ENCODE results near the gene AAK1.
A peak's percentile ranks its signal among the peaks of the same experiment; 100 is the strongest.

AAK1 gene

DNA sequence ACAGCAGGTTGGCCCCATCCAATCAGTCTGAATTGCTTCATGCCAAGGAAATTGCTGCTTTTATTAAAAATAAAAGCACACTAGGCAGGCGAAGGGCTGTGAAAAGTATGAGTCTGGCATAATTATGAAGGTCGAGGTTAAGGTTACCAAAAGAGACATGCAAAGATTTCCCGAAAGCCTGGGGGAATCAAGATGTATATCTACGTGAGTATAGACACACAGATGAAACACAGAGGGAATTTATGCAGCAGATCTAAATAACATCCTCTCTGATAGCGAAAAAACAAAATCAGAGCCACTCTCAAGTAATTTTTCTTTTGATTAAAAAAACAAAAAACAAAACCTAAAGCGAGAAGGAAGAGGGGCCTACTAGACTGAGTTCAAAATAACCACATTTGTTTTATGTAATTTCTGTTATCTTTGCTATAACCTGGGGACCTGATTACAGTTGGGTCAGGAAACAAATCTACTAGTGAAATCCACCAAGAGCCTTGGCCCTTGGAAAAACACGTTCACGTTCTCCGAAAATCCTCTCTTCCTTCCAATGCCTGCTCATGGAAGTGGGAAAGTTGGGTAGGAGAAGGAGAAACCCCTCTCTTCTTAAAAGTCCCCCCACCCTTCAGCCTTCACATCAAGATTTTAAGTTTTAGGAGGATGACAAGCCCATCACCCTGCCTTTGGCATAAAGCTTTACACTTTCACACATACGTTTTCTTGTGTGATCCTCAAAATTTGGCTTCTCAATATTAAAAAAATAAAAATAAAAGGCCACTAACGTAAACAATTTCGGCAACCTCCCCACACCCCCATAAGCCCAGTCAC lies 1.4 kb downstream of the AAK1 start:
- Histone ChIP-seq H3K4me3 (ENCODE audit: severe bottlenecking) (peak overlapping the region; percentile 98), H3K27ac (ENCODE audit: poor library complexity, severe bottlenecking) (peak overlapping the region; percentile 79), H3K27me3 (ENCODE audit: insufficient read depth, poor library complexity, severe bottlenecking) (no peaks in the 10 kb centered on the region), H3K9me3 (ENCODE audit: severe bottlenecking) (no peaks in the 10 kb centered on the region), H3K4me1 (ENCODE audit: insufficient read depth, poor library complexity, severe bottlenecking) (peaks cover 3% of the 10 kb centered on the region), H3K36me3 (ENCODE audit: low read depth) (no peaks in the 10 kb centered on the region)
- DNase-seq (ENCODE audit: low spot score) (no peak), ATAC-seq (ENCODE audit: low read depth) (no peak)
- TF ChIP-seq, protein P1, sequence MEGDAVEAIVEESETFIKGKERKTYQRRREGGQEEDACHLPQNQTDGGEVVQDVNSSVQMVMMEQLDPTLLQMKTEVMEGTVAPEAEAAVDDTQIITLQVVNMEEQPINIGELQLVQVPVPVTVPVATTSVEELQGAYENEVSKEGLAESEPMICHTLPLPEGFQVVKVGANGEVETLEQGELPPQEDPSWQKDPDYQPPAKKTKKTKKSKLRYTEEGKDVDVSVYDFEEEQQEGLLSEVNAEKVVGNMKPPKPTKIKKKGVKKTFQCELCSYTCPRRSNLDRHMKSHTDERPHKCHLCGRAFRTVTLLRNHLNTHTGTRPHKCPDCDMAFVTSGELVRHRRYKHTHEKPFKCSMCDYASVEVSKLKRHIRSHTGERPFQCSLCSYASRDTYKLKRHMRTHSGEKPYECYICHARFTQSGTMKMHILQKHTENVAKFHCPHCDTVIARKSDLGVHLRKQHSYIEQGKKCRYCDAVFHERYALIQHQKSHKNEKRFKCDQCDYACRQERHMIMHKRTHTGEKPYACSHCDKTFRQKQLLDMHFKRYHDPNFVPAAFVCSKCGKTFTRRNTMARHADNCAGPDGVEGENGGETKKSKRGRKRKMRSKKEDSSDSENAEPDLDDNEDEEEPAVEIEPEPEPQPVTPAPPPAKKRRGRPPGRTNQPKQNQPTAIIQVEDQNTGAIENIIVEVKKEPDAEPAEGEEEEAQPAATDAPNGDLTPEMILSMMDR (IDR thresholded peaks at IDR 0.05; ENCODE audit: poor library complexity, severe bottlenecking), result no peak

DNA sequence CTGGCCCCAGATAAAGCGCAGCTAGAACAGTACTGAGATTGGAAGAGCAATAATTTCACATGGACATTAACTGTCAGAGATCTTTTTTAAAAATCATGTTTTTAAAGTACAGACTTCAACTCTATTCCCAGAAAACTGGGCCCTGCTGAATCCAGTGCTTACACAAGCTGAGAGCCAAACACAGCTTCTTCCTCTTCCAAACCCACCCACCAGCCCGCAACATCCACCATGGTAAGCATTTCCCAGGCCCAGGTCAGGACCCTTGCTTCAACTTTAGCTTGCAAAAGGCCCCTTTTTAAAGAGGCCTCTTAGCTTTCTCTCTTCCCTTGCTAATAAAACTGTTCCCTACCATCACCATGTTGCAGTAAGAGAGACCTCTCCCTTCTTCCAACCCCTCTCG lies 2.1 kb downstream of the AAK1 start:
- peak overlapping the region; percentile 98 for H3K4me3 ChIP-seq (ENCODE audit: severe bottlenecking)
- H3K4me1 ChIP-seq (ENCODE audit: insufficient read depth, poor library complexity, severe bottlenecking), result peaks cover 3% of the 10 kb centered on the region

DNA sequence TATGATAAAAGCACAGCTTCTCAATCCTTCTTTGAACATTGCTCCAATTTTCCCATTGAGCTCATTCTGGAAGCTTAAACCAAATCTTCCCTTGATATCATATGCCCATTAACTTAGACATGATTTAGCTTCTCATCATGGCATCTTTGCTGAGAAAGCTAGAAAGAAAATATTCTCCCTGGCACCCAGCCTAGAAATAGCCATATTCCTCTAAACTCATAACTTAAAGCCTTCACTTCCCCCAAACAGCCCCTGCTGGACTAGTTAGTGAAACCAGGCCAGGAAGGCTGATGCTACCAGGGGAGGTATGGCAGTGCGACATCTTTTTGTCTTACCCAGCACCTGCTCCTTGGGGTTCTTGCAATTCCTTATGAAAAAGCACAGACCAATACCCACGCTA lies 4.3 kb downstream of the AAK1 start:
- TF ChIP-seq, protein P1 (IDR thresholded peaks at IDR 0.05; ENCODE audit: poor library complexity, severe bottlenecking), result no peak
- Histone ChIP-seq H3K9me3 (ENCODE audit: severe bottlenecking) (no peaks in the 10 kb centered on the region), H3K4me3 (ENCODE audit: severe bottlenecking) (no peak overlapping the region), H3K27ac (ENCODE audit: poor library complexity, severe bottlenecking) (no peak overlapping the region), H3K27me3 (ENCODE audit: insufficient read depth, poor library complexity, severe bottlenecking) (no peaks in the 10 kb centered on the region), H3K4me1 (ENCODE audit: insufficient read depth, poor library complexity, severe bottlenecking) (peaks cover 3% of the 10 kb centered on the region), H3K36me3 (ENCODE audit: low read depth) (peaks cover 5% of the 10 kb centered on the region; the same call in 1 of the 2 replicates)
- ATAC-seq (ENCODE audit: low read depth) (no peak), DNase-seq (ENCODE audit: low spot score) (no peak)

More for the DNA sequence above, 2.1 kb downstream of the AAK1 start:
- TF ChIP-seq, protein P1 (IDR thresholded peaks at IDR 0.05; ENCODE audit: poor library complexity, severe bottlenecking), result no peak
- Histone ChIP-seq H3K27ac (ENCODE audit: poor library complexity, severe bottlenecking) (no peak overlapping the region), H3K27me3 (ENCODE audit: insufficient read depth, poor library complexity, severe bottlenecking) (no peaks in the 10 kb centered on the region), H3K9me3 (ENCODE audit: severe bottlenecking) (no peaks in the 10 kb centered on the region), H3K36me3 (ENCODE audit: low read depth) (no peaks in the 10 kb centered on the region)
- DNase-seq (ENCODE audit: low spot score) (no peak), ATAC-seq (ENCODE audit: low read depth) (no peak)

DNA sequence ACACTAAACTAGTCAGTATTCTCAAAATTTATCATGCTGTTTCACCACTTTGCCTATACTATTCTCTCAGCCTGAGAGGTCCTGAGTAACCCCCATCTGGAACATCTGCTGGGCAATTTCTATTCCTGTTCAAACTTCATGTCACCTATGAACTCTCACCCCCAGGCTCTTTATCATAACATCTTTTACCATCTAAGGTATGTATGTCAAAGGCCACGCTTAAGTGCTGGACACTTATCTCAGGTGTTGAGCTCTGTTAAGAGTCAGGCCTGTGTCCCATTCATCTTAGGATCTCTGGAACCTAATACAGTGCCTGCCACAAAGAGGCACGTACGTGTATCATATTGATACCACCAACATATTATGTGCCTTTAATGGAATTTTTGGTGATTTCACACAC lies 4.9 kb downstream of the AAK1 start:
- Histone ChIP-seq H3K27ac (ENCODE audit: poor library complexity, severe bottlenecking) (no peak overlapping the region), H3K9me3 (ENCODE audit: severe bottlenecking) (no peaks in the 10 kb centered on the region), H3K27me3 (ENCODE audit: insufficient read depth, poor library complexity, severe bottlenecking) (no peaks in the 10 kb centered on the region), H3K36me3 (ENCODE audit: low read depth) (peaks cover 5% of the 10 kb centered on the region; the same call in 1 of the 2 replicates), H3K4me1 (ENCODE audit: insufficient read depth, poor library complexity, severe bottlenecking) (peaks cover 3% of the 10 kb centered on the region), H3K4me3 (ENCODE audit: severe bottlenecking) (no peak overlapping the region)
- DNase-seq (ENCODE audit: low spot score), result no peak
- TF ChIP-seq, protein P1 (IDR thresholded peaks at IDR 0.05; ENCODE audit: poor library complexity, severe bottlenecking), result no peak
- no peak for ATAC-seq (ENCODE audit: low read depth)

DNA sequence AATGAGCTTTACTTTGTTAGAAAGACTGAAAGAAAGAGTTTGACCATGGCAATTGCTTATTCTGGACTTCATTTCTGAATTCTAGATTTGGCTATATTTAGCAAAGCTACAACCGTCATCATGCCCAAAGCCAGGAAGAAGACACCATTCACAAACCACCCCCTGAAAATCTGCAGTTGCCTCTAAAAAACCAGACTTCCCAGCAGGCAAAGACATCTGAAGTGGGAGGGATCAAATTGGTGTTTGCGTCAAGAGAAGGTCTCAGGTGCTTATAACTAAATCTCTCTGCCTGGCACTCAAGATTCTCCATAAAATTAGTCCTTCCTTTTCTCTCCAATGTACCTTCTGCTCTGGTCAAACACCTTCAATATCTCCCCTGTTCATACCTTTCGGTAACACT lies 5.6 kb downstream of the AAK1 start:
- TF ChIP-seq, protein P1 (IDR thresholded peaks at IDR 0.05; ENCODE audit: poor library complexity, severe bottlenecking), result no peak
- peaks cover 5% of the 10 kb centered on the region; the same call in 1 of the 2 replicates for H3K36me3 ChIP-seq (ENCODE audit: low read depth)
- no peaks in the 10 kb centered on the region for H3K9me3 ChIP-seq (ENCODE audit: severe bottlenecking)
- no peaks in the 10 kb centered on the region for H3K27me3 ChIP-seq (ENCODE audit: insufficient read depth, poor library complexity, severe bottlenecking)
- H3K4me1 ChIP-seq (ENCODE audit: insufficient read depth, poor library complexity, severe bottlenecking), result peaks cover 3% of the 10 kb centered on the region
- no peak overlapping the region for H3K4me3 ChIP-seq (ENCODE audit: severe bottlenecking)
- DNase-seq (ENCODE audit: low spot score) (no peak), ATAC-seq (ENCODE audit: low read depth) (no peak)
- no peak overlapping the region for H3K27ac ChIP-seq (ENCODE audit: poor library complexity, severe bottlenecking)

Data from RWPE2 (cell line).